HG03139 (cell line): ENCODE data around the gene HAPSTR1.
A peak's percentile ranks its signal among the peaks of the same experiment; 100 is the strongest.
"Not testable (repeated sequence)": the region's sequence is repeated elsewhere in the genome, so short reads cannot be mapped to it uniquely, and the experiment has no call there.

Experiments used
- ATAC-seq: cut with Tn5 transposase; IDR thresholded peaks from one replicate; pipeline ENCODE4 v1.9.1; 2021; ENCODE audit not compliant: unreplicated experiment

HAPSTR1 gene

GRCh38 chr16:9070254-9070653, 21.2 kb upstream of the HAPSTR1 start:
- ATAC-seq: no peak

- no peak for ATAC-seq
These were observed 20.1 kb upstream of the HAPSTR1 start for GRCh38 chr16:9071377-9071776.

- ATAC-seq: peak; percentile 65
These were observed 18.6 kb upstream of the HAPSTR1 start for GRCh38 chr16:9072806-9073341.

- ATAC-seq: no peak
These were observed 16.0 kb upstream of the HAPSTR1 start for GRCh38 chr16:9075299-9076071.

- no peak for ATAC-seq
These were observed 14.2 kb upstream of the HAPSTR1 start for GRCh38 chr16:9077091-9077809.

GRCh38 chr16:9078467-9079429, 12.7 kb upstream of the HAPSTR1 start:
- not testable (repeated sequence) for ATAC-seq

- ATAC-seq: no peak
These were observed 12.0 kb upstream of the HAPSTR1 start for GRCh38 chr16:9079430-9079812.

GRCh38 chr16:9081158-9081557, 10.3 kb upstream of the HAPSTR1 start:
- no peak for ATAC-seq

GRCh38 chr16:9081843-9082242, 9.6 kb upstream of the HAPSTR1 start:
- ATAC-seq: no peak

- ATAC-seq: no peak
These were observed 9.0 kb upstream of the HAPSTR1 start for GRCh38 chr16:9082422-9082821.

GRCh38 chr16:9087733-9088132, 3.7 kb upstream of the HAPSTR1 start:
- ATAC-seq: not testable (repeated sequence)

- no peak for ATAC-seq
These were observed 2.6 kb upstream of the HAPSTR1 start for GRCh38 chr16:9088848-9089247.

- no peak for ATAC-seq
These were observed 1.8 kb upstream of the HAPSTR1 start for GRCh38 chr16:9089660-9090059.

- ATAC-seq: no peak
These were observed 1.1 kb upstream of the HAPSTR1 start for GRCh38 chr16:9090101-9090959.

GRCh38 chr16:9091867-9092281, 430 bp downstream of the HAPSTR1 start:
- peak; percentile 10 for ATAC-seq

GRCh38 chr16:9092282-9092977, 986 bp downstream of the HAPSTR1 start:
- peak; percentile 3 for ATAC-seq

- ATAC-seq: no peak
These were observed 1.5 kb downstream of the HAPSTR1 start for GRCh38 chr16:9092978-9093344.

GRCh38 chr16:9094011-9094846, 2.8 kb downstream of the HAPSTR1 start:
- no peak for ATAC-seq

- no peak for ATAC-seq
These were observed 3.7 kb downstream of the HAPSTR1 start for GRCh38 chr16:9095171-9095570.
